ENCODE data around the gene ARPC1A. TPM values are rescaled to one million over a fixed set of nuclear protein-coding genes. Genes with fewer than 3 reads are reported as not detected.

ARPC1A gene
- total RNA-seq, 1 donor from 2014 or later: 269 TPM

DNA sequence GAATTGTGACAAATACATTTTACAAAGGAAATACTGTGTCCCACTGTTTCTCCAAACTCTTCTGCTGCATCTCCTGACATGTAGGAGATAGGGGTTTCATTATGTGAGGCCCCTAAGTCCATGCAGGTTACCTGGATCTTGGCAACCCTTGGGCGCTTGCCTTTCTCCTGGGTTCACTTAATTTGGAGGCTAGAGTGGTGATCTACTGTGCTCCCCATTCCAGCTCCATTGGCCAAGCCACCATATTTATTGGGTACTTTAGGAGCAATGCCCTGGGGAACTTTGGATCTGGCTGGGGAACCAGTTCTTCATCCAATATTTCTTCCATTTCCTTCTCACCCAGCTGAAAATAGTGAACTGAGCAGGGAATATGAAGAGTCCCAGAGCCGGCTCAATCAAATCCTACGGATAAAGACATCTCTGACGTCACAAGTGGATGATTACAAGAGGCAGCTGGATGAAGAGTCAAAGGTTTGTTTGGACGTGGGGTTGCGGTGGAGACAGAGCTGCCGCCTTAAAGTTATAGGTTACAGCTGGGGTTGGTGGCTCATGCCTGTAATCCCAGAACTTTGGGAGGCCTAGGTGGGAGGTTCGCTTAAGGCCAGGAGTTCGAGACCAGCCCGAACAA, 34.6 kb upstream of the ARPC1A start:
- Histone ChIP-seq H3K27me3 (ENCODE audit: control insufficient read depth, insufficient read depth, low read length) (no peaks in the 10 kb centered on the region), H3K36me3 (ENCODE audit: control insufficient read depth, insufficient read depth, low read length) (no peaks in the 10 kb centered on the region), H3K4me3 (ENCODE audit: low read depth, low read length) (no peak overlapping the region)
- FAIRE-seq (no peak), DNase-seq (ENCODE audit: low read depth) (no peak)
- TF ChIP-seq, protein P1, sequence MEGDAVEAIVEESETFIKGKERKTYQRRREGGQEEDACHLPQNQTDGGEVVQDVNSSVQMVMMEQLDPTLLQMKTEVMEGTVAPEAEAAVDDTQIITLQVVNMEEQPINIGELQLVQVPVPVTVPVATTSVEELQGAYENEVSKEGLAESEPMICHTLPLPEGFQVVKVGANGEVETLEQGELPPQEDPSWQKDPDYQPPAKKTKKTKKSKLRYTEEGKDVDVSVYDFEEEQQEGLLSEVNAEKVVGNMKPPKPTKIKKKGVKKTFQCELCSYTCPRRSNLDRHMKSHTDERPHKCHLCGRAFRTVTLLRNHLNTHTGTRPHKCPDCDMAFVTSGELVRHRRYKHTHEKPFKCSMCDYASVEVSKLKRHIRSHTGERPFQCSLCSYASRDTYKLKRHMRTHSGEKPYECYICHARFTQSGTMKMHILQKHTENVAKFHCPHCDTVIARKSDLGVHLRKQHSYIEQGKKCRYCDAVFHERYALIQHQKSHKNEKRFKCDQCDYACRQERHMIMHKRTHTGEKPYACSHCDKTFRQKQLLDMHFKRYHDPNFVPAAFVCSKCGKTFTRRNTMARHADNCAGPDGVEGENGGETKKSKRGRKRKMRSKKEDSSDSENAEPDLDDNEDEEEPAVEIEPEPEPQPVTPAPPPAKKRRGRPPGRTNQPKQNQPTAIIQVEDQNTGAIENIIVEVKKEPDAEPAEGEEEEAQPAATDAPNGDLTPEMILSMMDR (IDR thresholded peaks at IDR 0.05; ENCODE audit: insufficient read depth, low read length, severe bottlenecking): no peak

GRCh38 chr7:99292127-99292526, 33.6 kb upstream of the ARPC1A start:
- Histone ChIP-seq H3K4me3 (ENCODE audit: low read depth, low read length) (no peak overlapping the region), H3K36me3 (ENCODE audit: control insufficient read depth, insufficient read depth, low read length) (no peaks in the 10 kb centered on the region), H3K27me3 (ENCODE audit: control insufficient read depth, insufficient read depth, low read length) (no peaks in the 10 kb centered on the region)
- TF ChIP-seq, protein P1 (IDR thresholded peaks at IDR 0.05; ENCODE audit: insufficient read depth, low read length, severe bottlenecking): no peak
- DNase-seq (ENCODE audit: low read depth) (no peak), FAIRE-seq (no peak)

DNA sequence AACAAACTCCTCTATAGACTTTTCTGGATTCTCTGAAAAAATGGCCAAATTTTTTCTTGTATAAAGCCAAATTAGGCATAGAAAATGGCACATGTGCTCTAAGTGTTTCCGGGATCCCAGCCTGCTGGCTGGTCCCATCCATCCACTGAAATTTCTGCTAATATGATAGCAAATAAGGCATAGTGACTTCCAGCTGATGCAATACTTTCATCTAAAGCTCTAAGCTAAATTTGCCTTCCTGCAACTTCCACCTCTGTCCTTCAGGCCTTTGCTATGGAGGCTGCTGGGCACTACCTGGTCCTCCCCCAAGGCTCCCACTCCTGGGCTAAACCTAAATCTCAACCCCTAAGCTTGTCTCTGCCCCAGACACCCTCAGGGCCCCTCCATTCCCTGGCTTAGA, 32.5 kb upstream of the ARPC1A start:
- no peaks in the 10 kb centered on the region for H3K27me3 ChIP-seq (ENCODE audit: control insufficient read depth, insufficient read depth, low read length)
- TF ChIP-seq, protein P1 (IDR thresholded peaks at IDR 0.05; ENCODE audit: insufficient read depth, low read length, severe bottlenecking): no peak
- FAIRE-seq (no peak), DNase-seq (ENCODE audit: low read depth) (no peak)
- no peaks in the 10 kb centered on the region for H3K36me3 ChIP-seq (ENCODE audit: control insufficient read depth, insufficient read depth, low read length)
- no peak overlapping the region for H3K4me3 ChIP-seq (ENCODE audit: low read depth, low read length)

GRCh38 chr7:99293650-99294049, 32.0 kb upstream of the ARPC1A start:
- TF ChIP-seq, protein P1 (IDR thresholded peaks at IDR 0.05; ENCODE audit: insufficient read depth, low read length, severe bottlenecking): no peak
- no peaks in the 10 kb centered on the region for H3K27me3 ChIP-seq (ENCODE audit: control insufficient read depth, insufficient read depth, low read length)
- no peak for DNase-seq (ENCODE audit: low read depth)
- H3K4me3 ChIP-seq (ENCODE audit: low read depth, low read length): no peak overlapping the region
- no peaks in the 10 kb centered on the region for H3K36me3 ChIP-seq (ENCODE audit: control insufficient read depth, insufficient read depth, low read length)
- FAIRE-seq: no peak

GRCh38 chr7:99296471-99296870, 29.2 kb upstream of the ARPC1A start:
- Histone ChIP-seq H3K4me3 (ENCODE audit: low read depth, low read length) (no peak overlapping the region), H3K36me3 (ENCODE audit: control insufficient read depth, insufficient read depth, low read length) (no peaks in the 10 kb centered on the region), H3K27me3 (ENCODE audit: control insufficient read depth, insufficient read depth, low read length) (no peaks in the 10 kb centered on the region)
- DNase-seq (ENCODE audit: low read depth): no peak
- TF ChIP-seq, protein P1 (IDR thresholded peaks at IDR 0.05; ENCODE audit: insufficient read depth, low read length, severe bottlenecking): no peak
- FAIRE-seq: no peak

- TF ChIP-seq, protein P1 (IDR thresholded peaks at IDR 0.05; ENCODE audit: insufficient read depth, low read length, severe bottlenecking): no peak
- H3K4me3 ChIP-seq (ENCODE audit: low read depth, low read length): no peak overlapping the region
- no peaks in the 10 kb centered on the region for H3K36me3 ChIP-seq (ENCODE audit: control insufficient read depth, insufficient read depth, low read length)
- DNase-seq (ENCODE audit: low read depth): no peak
- FAIRE-seq: no peak
- no peaks in the 10 kb centered on the region for H3K27me3 ChIP-seq (ENCODE audit: control insufficient read depth, insufficient read depth, low read length)
Measured at GRCh38 chr7:99301496-99301895, 24.2 kb upstream of the ARPC1A start.

All from bronchial epithelial cell (primary cell).